ENCODE measurements around the gene PNKD.

Gene PNKD

DNA sequence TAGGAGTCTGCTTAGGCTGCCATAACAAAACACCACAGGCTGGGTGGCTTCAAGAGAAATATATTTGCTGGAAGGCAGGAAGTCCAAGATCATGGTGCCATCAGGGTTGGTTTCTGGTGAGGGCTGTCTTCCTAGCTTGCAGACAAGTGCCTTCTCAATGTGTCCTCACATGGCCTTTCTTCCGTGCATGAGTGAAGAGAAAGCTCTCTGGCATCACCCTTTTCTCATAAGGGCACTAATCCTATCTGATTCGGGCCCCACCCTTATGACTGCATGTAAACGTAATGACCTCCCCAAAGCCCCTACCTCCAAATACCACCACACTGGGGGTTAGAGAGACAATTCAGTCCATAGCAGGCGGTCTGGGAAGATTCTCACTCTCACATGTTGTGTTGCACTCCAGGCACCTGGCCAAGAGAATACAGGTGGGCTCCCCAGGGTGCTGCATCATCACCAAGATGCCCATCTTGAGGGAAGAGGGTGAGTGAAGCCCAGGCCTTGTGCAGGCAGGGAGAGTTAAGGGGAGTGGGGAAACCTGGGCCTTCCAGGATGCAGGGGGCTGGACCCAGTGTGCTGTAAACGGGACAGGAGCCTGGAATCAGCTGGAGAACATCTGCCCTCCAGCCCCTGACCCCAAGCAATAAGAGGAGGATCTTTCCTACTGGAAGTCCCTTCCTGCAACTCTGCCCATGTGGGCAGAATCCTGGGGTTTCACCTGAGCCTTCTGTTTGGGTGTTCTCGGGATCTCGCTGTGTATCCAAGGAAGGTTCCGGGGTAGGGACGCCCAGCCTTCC lies 96.5 kb downstream of the PNKD start:
- TF ChIP-seq, protein P1, sequence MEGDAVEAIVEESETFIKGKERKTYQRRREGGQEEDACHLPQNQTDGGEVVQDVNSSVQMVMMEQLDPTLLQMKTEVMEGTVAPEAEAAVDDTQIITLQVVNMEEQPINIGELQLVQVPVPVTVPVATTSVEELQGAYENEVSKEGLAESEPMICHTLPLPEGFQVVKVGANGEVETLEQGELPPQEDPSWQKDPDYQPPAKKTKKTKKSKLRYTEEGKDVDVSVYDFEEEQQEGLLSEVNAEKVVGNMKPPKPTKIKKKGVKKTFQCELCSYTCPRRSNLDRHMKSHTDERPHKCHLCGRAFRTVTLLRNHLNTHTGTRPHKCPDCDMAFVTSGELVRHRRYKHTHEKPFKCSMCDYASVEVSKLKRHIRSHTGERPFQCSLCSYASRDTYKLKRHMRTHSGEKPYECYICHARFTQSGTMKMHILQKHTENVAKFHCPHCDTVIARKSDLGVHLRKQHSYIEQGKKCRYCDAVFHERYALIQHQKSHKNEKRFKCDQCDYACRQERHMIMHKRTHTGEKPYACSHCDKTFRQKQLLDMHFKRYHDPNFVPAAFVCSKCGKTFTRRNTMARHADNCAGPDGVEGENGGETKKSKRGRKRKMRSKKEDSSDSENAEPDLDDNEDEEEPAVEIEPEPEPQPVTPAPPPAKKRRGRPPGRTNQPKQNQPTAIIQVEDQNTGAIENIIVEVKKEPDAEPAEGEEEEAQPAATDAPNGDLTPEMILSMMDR (IDR thresholded peaks at IDR 0.05; ENCODE audit: low read depth, low read length): no peak
- no peaks in the 10 kb centered on the region for H3K4me1 ChIP-seq
- no peak for DNase-seq

DNA sequence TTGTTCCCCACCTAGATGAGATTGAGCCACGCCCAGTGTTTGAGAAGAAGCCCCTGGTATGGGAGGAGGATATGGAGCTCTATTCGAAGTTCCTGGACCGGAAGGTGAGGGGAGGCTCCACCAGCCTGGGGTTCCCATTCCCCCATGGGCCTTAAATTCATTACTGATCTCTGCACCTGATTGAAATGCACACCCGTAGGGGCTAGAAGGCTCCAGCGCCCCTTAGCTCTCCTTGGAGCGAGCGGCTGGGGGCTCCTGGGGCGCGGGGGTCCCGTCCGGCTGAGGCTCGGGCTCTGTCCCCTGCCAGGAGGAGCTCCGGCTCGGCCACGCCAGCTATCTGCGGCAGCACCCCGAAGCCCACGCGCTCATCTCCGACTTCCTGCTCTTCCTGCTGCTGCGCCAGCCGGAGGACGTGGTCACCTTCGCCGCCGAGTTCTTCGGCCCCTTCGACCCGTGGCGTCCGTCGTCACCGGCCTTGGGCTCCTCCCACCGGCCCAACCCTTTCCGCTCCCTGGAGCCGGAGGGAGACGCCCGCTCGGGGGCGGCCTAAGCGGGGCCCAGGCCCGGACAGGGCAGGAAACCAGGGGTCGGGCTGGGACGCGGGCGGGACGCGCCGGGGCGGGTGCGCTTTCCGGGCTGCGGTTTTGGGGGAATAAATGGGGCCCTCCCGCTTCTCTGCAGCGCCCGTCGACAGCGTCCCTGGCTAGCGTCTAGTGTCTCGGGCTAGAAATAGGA lies 97.3 kb downstream of the PNKD start:
- peak; percentile 62 for DNase-seq
- no peaks in the 10 kb centered on the region for H3K4me1 ChIP-seq
- peak overlapping the region; percentile 47 for H3K4me3 ChIP-seq (ENCODE audit: low read depth, low read length)
- H3K36me3 ChIP-seq: no peaks in the 10 kb centered on the region
- H3K27me3 ChIP-seq: no peaks in the 10 kb centered on the region
- no peaks in the 10 kb centered on the region; the same call in 1 of the 2 replicates for H3K9me3 ChIP-seq
- TF ChIP-seq, protein P1 (IDR thresholded peaks at IDR 0.05; ENCODE audit: low read depth, low read length): no peak

More for the DNA sequence above, 96.5 kb downstream of the PNKD start:
- H3K4me3 ChIP-seq (ENCODE audit: low read depth, low read length): no peak overlapping the region
- no peaks in the 10 kb centered on the region for H3K27me3 ChIP-seq
- H3K9me3 ChIP-seq: no peaks in the 10 kb centered on the region; the same call in 1 of the 2 replicates
- no peaks in the 10 kb centered on the region for H3K36me3 ChIP-seq

DNA sequence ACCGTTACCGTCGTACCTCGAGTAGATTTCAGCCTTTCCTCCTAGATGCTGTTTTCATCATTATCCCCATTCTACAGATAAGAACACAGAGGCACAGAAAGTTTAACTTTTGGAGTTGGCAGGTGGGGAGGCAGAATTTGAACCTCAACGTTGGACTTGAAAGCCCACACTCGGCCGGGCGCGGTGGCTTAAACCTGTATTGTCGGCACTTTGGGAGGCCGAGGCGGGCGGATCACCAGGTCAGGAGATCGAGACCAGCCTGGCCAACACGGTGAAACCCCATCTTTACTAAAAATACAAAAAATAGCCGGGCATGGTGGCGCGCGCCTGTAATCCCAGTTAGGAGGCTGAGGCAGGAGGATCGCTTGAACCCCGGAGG lies 97.8 kb downstream of the PNKD start:
- DNase-seq: no peak
- H3K9me3 ChIP-seq: no peaks in the 10 kb centered on the region; the same call in 1 of the 2 replicates
- H3K27me3 ChIP-seq: no peaks in the 10 kb centered on the region
- peak overlapping the region; percentile 47 for H3K4me3 ChIP-seq (ENCODE audit: low read depth, low read length)
- TF ChIP-seq, protein P1 (IDR thresholded peaks at IDR 0.05; ENCODE audit: low read depth, low read length): no peak
- H3K4me1 ChIP-seq: no peaks in the 10 kb centered on the region
- no peaks in the 10 kb centered on the region for H3K36me3 ChIP-seq

DNA sequence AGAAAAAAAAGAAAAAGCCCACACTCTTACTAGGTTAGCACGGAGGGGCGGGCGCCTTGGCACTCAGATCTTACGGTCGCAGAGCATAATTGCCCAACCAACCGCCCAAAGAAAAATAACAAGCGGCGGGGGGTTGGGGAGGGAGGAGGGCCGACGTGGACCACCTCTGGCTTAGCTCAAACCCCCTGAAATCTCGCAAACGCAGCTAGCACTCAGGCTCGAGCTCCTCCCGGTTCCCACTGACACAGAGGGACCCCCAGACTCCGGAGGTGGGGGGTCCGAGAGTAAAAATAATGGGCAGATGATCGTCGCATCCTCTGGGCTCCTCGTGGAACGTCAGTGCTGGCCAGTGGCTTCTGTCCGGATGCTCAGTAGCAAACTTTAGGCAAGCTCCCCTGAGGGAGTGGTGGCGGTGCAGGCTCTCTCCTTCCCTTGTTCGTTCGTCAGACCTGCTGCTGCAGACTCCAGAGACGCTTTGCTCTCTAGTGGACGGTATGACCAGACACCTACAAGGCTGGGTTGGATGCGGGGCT lies 98.4 kb downstream of the PNKD start:
- TF ChIP-seq, protein P1 (IDR thresholded peaks at IDR 0.05; ENCODE audit: low read depth, low read length): no peak
- no peak for DNase-seq
- Histone ChIP-seq H3K4me1 (no peaks in the 10 kb centered on the region), H3K4me3 (ENCODE audit: low read depth, low read length) (no peak overlapping the region), H3K36me3 (no peaks in the 10 kb centered on the region), H3K9me3 (no peaks in the 10 kb centered on the region; the same call in 1 of the 2 replicates), H3K27me3 (no peaks in the 10 kb centered on the region)

DNA sequence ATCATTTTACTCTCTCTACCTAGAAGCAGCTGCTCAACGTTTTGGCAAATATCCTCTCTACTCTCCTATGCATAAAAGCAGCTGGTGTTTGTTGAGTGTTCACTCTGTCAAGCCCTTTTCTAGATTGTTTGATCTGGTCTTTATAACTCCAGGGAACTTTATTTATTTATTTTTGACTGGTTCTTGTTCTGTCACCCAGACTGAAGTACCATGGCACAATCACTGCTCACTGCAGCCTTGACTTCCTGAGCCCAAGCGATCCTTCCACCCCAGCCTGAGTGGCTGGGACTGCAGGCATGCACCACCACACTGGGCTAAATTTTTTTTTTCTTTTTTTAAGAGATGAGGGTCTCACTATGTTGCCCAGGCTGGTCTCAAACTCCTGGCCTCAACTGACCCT lies 99.0 kb downstream of the PNKD start:
- DNase-seq: no peak
- H3K27me3 ChIP-seq: no peaks in the 10 kb centered on the region
- TF ChIP-seq, protein P1 (IDR thresholded peaks at IDR 0.05; ENCODE audit: low read depth, low read length): no peak
- no peaks in the 10 kb centered on the region for H3K36me3 ChIP-seq
- H3K4me3 ChIP-seq (ENCODE audit: low read depth, low read length): no peak overlapping the region
- no peaks in the 10 kb centered on the region for H3K4me1 ChIP-seq
- H3K9me3 ChIP-seq: no peaks in the 10 kb centered on the region; the same call in 1 of the 2 replicates

Measured in BE2C (cell line).